ENCODE results near the gene TTC7B. TPM values are rescaled to one million over a fixed set of nuclear protein-coding genes. Genes with fewer than 3 reads are reported as not detected.

The TTC7B gene
- total and polyA plus RNA-seq, 10 of the 15 experiments (the other 5 are each of a cell fraction or from before 2014, with no cell fraction given): under 0.01 to 1.1 (median 0.26) TPM; not detected in 2

- TF ChIP-seq, protein P1, sequence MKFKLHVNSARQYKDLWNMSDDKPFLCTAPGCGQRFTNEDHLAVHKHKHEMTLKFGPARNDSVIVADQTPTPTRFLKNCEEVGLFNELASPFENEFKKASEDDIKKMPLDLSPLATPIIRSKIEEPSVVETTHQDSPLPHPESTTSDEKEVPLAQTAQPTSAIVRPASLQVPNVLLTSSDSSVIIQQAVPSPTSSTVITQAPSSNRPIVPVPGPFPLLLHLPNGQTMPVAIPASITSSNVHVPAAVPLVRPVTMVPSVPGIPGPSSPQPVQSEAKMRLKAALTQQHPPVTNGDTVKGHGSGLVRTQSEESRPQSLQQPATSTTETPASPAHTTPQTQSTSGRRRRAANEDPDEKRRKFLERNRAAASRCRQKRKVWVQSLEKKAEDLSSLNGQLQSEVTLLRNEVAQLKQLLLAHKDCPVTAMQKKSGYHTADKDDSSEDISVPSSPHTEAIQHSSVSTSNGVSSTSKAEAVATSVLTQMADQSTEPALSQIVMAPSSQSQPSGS (IDR thresholded peaks at IDR 0.05; ENCODE audit: low read length): no peak
- TF ChIP-seq, protein P2, sequence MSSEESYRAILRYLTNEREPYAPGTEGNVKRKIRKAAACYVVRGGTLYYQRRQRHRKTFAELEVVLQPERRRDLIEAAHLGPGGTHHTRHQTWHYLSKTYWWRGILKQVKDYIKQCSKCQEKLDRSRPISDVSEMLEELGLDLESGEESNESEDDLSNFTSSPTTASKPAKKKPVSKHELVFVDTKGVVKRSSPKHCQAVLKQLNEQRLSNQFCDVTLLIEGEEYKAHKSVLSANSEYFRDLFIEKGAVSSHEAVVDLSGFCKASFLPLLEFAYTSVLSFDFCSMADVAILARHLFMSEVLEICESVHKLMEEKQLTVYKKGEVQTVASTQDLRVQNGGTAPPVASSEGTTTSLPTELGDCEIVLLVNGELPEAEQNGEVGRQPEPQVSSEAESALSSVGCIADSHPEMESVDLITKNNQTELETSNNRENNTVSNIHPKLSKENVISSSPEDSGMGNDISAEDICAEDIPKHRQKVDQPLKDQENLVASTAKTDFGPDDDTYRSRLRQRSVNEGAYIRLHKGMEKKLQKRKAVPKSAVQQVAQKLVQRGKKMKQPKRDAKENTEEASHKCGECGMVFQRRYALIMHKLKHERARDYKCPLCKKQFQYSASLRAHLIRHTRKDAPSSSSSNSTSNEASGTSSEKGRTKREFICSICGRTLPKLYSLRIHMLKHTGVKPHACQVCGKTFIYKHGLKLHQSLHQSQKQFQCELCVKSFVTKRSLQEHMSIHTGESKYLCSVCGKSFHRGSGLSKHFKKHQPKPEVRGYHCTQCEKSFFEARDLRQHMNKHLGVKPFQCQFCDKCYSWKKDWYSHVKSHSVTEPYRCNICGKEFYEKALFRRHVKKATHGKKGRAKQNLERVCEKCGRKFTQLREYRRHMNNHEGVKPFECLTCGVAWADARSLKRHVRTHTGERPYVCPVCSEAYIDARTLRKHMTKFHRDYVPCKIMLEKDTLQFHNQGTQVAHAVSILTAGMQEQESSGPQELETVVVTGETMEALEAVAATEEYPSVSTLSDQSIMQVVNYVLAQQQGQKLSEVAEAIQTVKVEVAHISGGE (CRISPR knock-in tag; IDR thresholded peaks at IDR 0.05): no peak
- TF ChIP-seq, protein P3, sequence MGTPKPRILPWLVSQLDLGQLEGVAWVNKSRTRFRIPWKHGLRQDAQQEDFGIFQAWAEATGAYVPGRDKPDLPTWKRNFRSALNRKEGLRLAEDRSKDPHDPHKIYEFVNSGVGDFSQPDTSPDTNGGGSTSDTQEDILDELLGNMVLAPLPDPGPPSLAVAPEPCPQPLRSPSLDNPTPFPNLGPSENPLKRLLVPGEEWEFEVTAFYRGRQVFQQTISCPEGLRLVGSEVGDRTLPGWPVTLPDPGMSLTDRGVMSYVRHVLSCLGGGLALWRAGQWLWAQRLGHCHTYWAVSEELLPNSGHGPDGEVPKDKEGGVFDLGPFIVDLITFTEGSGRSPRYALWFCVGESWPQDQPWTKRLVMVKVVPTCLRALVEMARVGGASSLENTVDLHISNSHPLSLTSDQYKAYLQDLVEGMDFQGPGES (IDR thresholded peaks at IDR 0.05): no peak
- TF ChIP-seq MYC (IDR thresholded peaks at IDR 0.05; ENCODE audit: insufficient read depth, insufficient read length, insufficient replicate concordance, low read length, severe bottlenecking) (no peak), ZNF592 (IDR thresholded peaks at IDR 0.05) (no peak), TBL1XR1 (IDR thresholded peaks at IDR 0.05; ENCODE audit: low read depth, low read length) (no peak), PAX5 (IDR thresholded peaks at IDR 0.05; ENCODE audit: borderline replicate concordance, low read depth, low read length) (no peak), SIX5 (IDR thresholded peaks at IDR 0.05; ENCODE audit: low read depth, low read length, severe bottlenecking) (no peak), EED (IDR thresholded peaks at IDR 0.05; ENCODE audit: low read depth) (no peak), FOS (IDR thresholded peaks at IDR 0.05; ENCODE audit: borderline replicate concordance, extremely low read depth, insufficient read length) (no peak), NRF1 (conservative IDR thresholded peaks at IDR 0.05; ENCODE audit: low read depth, low read length) (no peak)
Observed at GRCh38 chr14:90611936-90612335, 204.3 kb downstream of the TTC7B start (continued).
